Lower lobe of right lung (tissue), 2 donors: ENCODE measurements around the gene ARHGAP32. TPM values are rescaled to one million over a fixed set of nuclear protein-coding genes. Genes with fewer than 3 reads are reported as not detected.

ENCODE experiments used
- ATAC-seq, 2 donors: fragments of 200-7000 bp; cut with Tn5 transposase; one replicate each; pipeline ENCODE4 v1.9.1; 2020 to 2022; ENCODE audit warnings: mild to moderate bottlenecking in 2 of 2, moderate library complexity in 2 of 2
- DNase-seq: peaks from one replicate; pipeline ENCODE4 v3.0.0-alpha.2; 2020
- H3K27ac ChIP-seq: fragments of 200-600 bp; one replicate; pipeline ENCODE4 v1.8.0; 2022
- H3K27me3 ChIP-seq: fragments of 200-600 bp; one replicate; pipeline ENCODE4 v1.8.0; 2022; ENCODE audit warnings: low read depth
- H3K36me3 ChIP-seq: fragments of 200-600 bp; one replicate; pipeline ENCODE4 v1.8.0; 2022; ENCODE audit warnings: mild to moderate bottlenecking
- H3K4me1 ChIP-seq: fragments of 200-600 bp; one replicate; pipeline ENCODE4 v1.8.0; 2022
- H3K4me3 ChIP-seq: fragments of 200-600 bp; one replicate; pipeline ENCODE4 v1.8.0; 2022; ENCODE audit warnings: mild to moderate bottlenecking
- H3K9me3 ChIP-seq: fragments of 200-600 bp; one replicate; pipeline ENCODE4 v1.8.0; 2022
- CTCF ChIP-seq: fragments of 200-600 bp; IDR thresholded peaks from one replicate; pipeline ENCODE4 v1.8.0; 2022; ENCODE audit warnings: antibody characterized with exemption, mild to moderate bottlenecking
- intact Hi-C: fragments of 100-400 bp; cut with DNase I; formaldehyde crosslinking; loops from one replicate; pipeline ENCODE4 v1.11.0; 2022
- total RNA-seq: library from RNA; stranded (reverse); fragmentation: NEBNext Ultra II Directional; extraction: Animal tissue kit (Norgen Biotek cat#: 25700); gene quantifications from one replicate; pipeline ENCODE4 v1.2.1, GENCODE V29; 2021
- donor health status: DM: no; HTN: yes; CAD: no; lungs with severe emphysema.

The ARHGAP32 gene
- total RNA-seq, 1 donor from 2014 or later, result 27.9 TPM

DNA sequence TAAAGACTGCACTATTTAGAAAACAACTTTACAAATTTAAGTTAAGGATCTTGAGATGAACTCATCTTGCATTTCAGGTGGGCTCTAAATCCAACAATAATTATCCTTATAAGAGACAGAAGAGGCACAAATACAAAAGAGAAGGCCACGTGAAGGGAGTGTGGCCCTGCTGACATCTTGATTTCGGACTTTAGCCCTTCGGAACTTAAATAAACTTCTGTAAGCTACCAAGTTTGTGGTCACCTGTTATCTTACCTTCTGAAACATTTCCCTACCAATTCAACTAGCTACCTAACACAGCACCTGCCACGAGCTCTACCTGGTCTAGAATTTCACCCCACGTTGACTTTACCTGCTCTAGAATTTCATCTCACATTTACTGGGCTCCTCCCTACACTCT lies 42.9 kb upstream of the ARHGAP32 start:
- no peak for TF ChIP-seq CTCF
- H3K27ac ChIP-seq, result no peak overlapping the region
- H3K27me3 ChIP-seq, result no peaks in the 10 kb centered on the region
- H3K4me3 ChIP-seq, result no peak overlapping the region
- no peaks in the 10 kb centered on the region for H3K9me3 ChIP-seq
- ATAC-seq, result no peak
- H3K4me1 ChIP-seq, result no peaks in the 10 kb centered on the region
- DNase-seq, result no peak
- intact Hi-C loops, result no loop called here
- no peaks in the 10 kb centered on the region for H3K36me3 ChIP-seq

DNA sequence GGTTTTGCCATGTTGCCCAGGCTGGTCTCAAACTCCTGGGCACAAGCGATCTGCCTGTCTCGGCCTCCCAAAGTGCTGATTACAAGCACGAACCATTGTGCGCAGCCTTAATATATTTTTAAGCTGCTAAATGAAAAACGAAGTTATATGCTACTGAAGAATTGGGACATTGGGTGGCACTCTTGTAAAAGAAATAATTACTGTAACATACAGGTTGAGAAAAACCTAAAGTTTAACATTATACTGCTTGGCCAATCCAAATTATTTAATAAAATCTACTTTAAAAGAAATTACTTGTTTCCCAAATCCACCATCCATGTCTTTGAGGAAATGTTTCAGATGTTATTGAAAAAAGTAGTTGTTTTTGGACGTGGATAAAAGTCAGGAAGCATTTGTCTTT lies 37.9 kb upstream of the ARHGAP32 start:
- Histone ChIP-seq H3K27ac (no peak overlapping the region), H3K27me3 (no peaks in the 10 kb centered on the region), H3K36me3 (no peaks in the 10 kb centered on the region), H3K9me3 (peaks cover 10% of the 10 kb centered on the region), H3K4me3 (no peak overlapping the region), H3K4me1 (no peaks in the 10 kb centered on the region)
- TF ChIP-seq CTCF, result no peak
- DNase-seq, result no peak
- intact Hi-C loops, result no loop called here
- no peak for ATAC-seq

- no peak for ATAC-seq
- Histone ChIP-seq H3K4me3 (no peak overlapping the region), H3K27me3 (no peaks in the 10 kb centered on the region), H3K9me3 (peaks cover 10% of the 10 kb centered on the region), H3K27ac (no peak overlapping the region), H3K36me3 (no peaks in the 10 kb centered on the region), H3K4me1 (peaks cover 13% of the 10 kb centered on the region)
- DNase-seq, result no peak
- intact Hi-C loops, result no loop called here
- no peak for TF ChIP-seq CTCF
Observed at GRCh38 chr11:129226207-129226798, 34.2 kb upstream of the ARHGAP32 start.

DNA sequence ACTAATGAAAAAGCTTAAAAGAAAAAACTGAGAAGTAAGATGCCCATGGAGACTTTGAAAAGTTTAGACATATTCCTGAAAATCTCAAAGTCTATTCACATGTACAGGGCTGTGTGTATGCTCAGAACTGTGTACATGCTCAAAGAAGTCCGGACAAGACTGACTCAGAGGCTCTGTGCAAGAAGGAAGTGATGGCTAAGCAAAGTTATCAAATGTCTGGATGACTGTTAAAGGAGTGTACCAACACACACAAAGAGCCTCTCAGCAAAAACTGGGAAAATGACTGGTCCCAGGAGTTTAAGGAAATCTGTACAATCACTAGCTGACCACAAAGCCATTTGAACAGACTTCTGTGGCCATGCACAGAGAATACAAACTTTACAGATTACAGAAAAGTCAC lies 33.1 kb upstream of the ARHGAP32 start:
- no peak overlapping the region for H3K27ac ChIP-seq
- no peak for TF ChIP-seq CTCF
- no peaks in the 10 kb centered on the region for H3K36me3 ChIP-seq
- no peak overlapping the region for H3K4me3 ChIP-seq
- H3K27me3 ChIP-seq, result no peaks in the 10 kb centered on the region
- peaks cover 10% of the 10 kb centered on the region for H3K9me3 ChIP-seq
- peaks cover 13% of the 10 kb centered on the region for H3K4me1 ChIP-seq
- intact Hi-C loops, result no loop called here
- DNase-seq, result no peak
- ATAC-seq, result no peak

GRCh38 chr11:129224538-129224937 lies 32.4 kb upstream of the ARHGAP32 start:
- Histone ChIP-seq H3K27ac (no peak overlapping the region), H3K4me3 (no peak overlapping the region), H3K4me1 (peaks cover 13% of the 10 kb centered on the region), H3K36me3 (no peaks in the 10 kb centered on the region), H3K27me3 (no peaks in the 10 kb centered on the region), H3K9me3 (peaks cover 10% of the 10 kb centered on the region)
- no peak for ATAC-seq
- TF ChIP-seq CTCF, result no peak
- intact Hi-C loops, result no loop called here
- no peak for DNase-seq
